ENCODE measurements around the gene BDKRB2. TPM values are rescaled to one million over a fixed set of nuclear protein-coding genes. Genes with fewer than 3 reads are reported as not detected.

Gene BDKRB2
- total RNA-seq, 1 donor from 2014 or later, result 23.3 TPM

- intact Hi-C loops (cut with DNase I), result no loop called here
- TF ChIP-seq POLR2AphosphoS5 (IDR thresholded peaks at IDR 0.05; ENCODE audit: insufficient read depth in 1 of 2, low read depth in 1 of 2), result no peak
- Histone ChIP-seq H3K27me3 (no peaks in the 10 kb centered on the region), H3K4me3 (no peak overlapping the region), H3K36me3 (no peaks in the 10 kb centered on the region), H3K4me1 (peaks cover 28% of the 10 kb centered on the region), H3K27ac (peak overlapping the region; percentile 51), H3K9me3 (no peaks in the 10 kb centered on the region)
- DNase-seq (ENCODE audit: extremely low spot score in 2 of 2), result no peak
These were observed 57.4 kb downstream of the BDKRB2 start for GRCh38 chr14:96261772-96262655.

DNA sequence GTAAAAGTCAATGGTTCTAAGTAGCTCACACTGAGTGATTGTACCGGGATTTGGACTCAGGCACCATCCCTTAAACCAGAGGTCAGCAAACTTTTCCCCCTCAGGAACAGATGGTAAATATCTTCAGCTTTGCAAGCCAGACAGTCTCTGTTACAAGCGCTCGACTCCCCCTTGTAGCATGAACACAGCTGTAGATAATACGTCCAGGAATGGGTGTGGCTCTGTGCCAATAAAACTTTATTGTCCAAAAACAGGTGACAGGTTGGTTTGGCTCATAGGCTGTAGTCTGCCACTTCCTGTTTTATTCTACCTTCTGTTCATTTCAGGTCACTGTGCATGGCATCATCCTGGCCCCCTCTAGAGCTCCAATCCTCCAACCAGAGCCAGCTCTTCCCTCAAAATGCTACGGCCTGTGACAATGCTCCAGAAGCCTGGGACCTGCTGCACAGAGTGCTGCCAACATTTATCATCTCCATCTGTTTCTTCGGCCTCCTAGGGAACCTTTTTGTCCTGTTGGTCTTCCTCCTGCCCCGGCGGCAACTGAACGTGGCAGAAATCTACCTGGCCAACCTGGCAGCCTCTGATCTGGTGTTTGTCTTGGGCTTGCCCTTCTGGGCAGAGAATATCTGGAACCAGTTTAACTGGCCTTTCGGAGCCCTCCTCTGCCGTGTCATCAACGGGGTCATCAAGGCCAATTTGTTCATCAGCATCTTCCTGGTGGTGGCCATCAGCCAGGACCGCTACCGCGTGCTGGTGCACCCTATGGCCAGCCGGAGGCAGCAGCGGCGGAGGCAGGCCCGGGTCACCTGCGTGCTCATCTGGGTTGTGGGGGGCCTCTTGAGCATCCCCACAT, 58.9 kb downstream of the BDKRB2 start:
- H3K4me1 ChIP-seq, result peaks cover 44% of the 10 kb centered on the region
- no peak for TF ChIP-seq CTCF (IDR thresholded peaks at IDR 0.05)
- no peak for TF ChIP-seq POLR2A (IDR thresholded peaks at IDR 0.05)
- no peak for TF ChIP-seq POLR2AphosphoS5 (IDR thresholded peaks at IDR 0.05; ENCODE audit: insufficient read depth in 1 of 2, low read depth in 1 of 2)
- no peak overlapping the region for H3K4me3 ChIP-seq
- H3K36me3 ChIP-seq, result no peaks in the 10 kb centered on the region
- no peaks in the 10 kb centered on the region for H3K27me3 ChIP-seq
- intact Hi-C loops (cut with DNase I), result no loop called here
- no peak for DNase-seq (ENCODE audit: extremely low spot score in 2 of 2)
- H3K27ac ChIP-seq, result peak overlapping the region; percentile 77
- H3K9me3 ChIP-seq, result no peaks in the 10 kb centered on the region

GRCh38 chr14:96264200-96264553, 59.5 kb downstream of the BDKRB2 start:
- TF ChIP-seq POLR2A (IDR thresholded peaks at IDR 0.05) (no peak), CTCF (IDR thresholded peaks at IDR 0.05) (no peak), POLR2AphosphoS5 (IDR thresholded peaks at IDR 0.05; ENCODE audit: insufficient read depth in 1 of 2, low read depth in 1 of 2) (no peak)
- Histone ChIP-seq H3K4me1 (peaks cover 50% of the 10 kb centered on the region), H3K4me3 (no peak overlapping the region), H3K27ac (peak overlapping the region; percentile 77), H3K36me3 (no peaks in the 10 kb centered on the region), H3K27me3 (no peaks in the 10 kb centered on the region), H3K9me3 (no peaks in the 10 kb centered on the region)
- intact Hi-C loops (cut with DNase I), result no loop called here
- DNase-seq (ENCODE audit: extremely low spot score in 2 of 2), result no peak

GRCh38 chr14:96264853-96265252, 60.2 kb downstream of the BDKRB2 start:
- intact Hi-C loops (cut with DNase I), result no loop called here
- Histone ChIP-seq H3K36me3 (no peaks in the 10 kb centered on the region), H3K27me3 (no peaks in the 10 kb centered on the region), H3K27ac (peak overlapping the region; percentile 46), H3K4me1 (peaks cover 57% of the 10 kb centered on the region), H3K4me3 (no peak overlapping the region), H3K9me3 (no peaks in the 10 kb centered on the region)
- DNase-seq (ENCODE audit: extremely low spot score in 2 of 2), result no peak
- TF ChIP-seq POLR2A (IDR thresholded peaks at IDR 0.05) (no peak), CTCF (IDR thresholded peaks at IDR 0.05) (peak in 1 of 3 experiments; percentile 17)

DNA sequence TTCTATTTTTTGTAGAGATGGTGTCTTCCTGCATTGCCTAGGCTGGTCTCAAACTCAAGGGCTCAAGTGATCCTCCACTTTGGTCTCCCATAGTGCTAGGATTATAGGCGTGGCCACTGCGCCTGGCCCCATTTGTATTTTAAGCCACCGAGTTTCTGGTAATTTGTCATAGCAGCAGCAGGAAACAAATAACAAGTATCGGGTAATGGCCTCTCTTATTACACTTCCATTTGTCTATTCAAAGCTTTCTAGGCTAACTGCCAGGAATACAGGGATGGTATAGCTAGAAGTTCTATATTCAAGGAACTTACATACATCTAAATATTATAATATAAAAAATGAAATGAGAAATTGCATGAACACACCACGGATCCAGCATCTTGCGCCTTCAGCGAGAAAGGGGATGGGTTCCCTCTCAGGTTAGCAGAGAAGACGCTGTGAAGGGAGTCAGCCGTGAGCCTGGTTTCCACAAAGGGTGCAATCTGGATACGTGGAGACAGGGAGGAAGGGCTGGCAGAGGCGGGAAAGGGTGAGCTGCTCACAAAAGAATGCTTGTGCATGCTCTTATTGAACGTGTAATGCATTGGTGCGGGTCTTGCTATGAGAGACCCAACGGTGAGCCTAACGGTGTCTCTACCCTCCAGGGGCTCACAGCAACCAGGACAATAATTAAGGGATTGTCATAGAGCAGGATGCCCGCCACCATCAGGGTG, 60.9 kb downstream of the BDKRB2 start:
- DNase-seq (ENCODE audit: extremely low spot score in 2 of 2), result no peak
- H3K9me3 ChIP-seq, result no peaks in the 10 kb centered on the region
- H3K4me3 ChIP-seq, result no peak overlapping the region
- H3K27ac ChIP-seq, result peak overlapping the region; percentile 46
- no peaks in the 10 kb centered on the region for H3K27me3 ChIP-seq
- no peak for TF ChIP-seq POLR2A (IDR thresholded peaks at IDR 0.05)
- no peak for TF ChIP-seq CTCF (IDR thresholded peaks at IDR 0.05)
- no peak for TF ChIP-seq POLR2AphosphoS5 (IDR thresholded peaks at IDR 0.05; ENCODE audit: insufficient read depth in 1 of 2, low read depth in 1 of 2)
- H3K4me1 ChIP-seq, result peaks cover 64% of the 10 kb centered on the region
- no peaks in the 10 kb centered on the region for H3K36me3 ChIP-seq
- intact Hi-C loops (cut with DNase I), result no loop called here

Measured in vagina (tissue), 2 donors.